AG09309 (cell line): Measurements from ENCODE around the gene IQGAP2.

ENCODE experiments used
- DNase-seq: peaks from one replicate; pipeline ENCODE4 v3.0.0-alpha.2; 2010; ENCODE audit warnings: low read depth
- H3K4me3 ChIP-seq: 2 replicates; pipeline ENCODE4 v1.5.1; 2011; ENCODE audit warnings: mild to moderate bottlenecking, low read depth, low read length, moderate library complexity; ENCODE audit not compliant: control insufficient read depth
- CTCF ChIP-seq: IDR thresholded peaks from 2 replicates; pipeline ENCODE4 v1.5.1; 2011; ENCODE audit warnings: mild to moderate bottlenecking, low read depth, low read length, inconsistent platforms; ENCODE audit not compliant: insufficient read depth, control insufficient read depth; ENCODE audit errors: missing control alignments

IQGAP2 gene

GRCh38 chr5:76555717-76556116, 152.6 kb downstream of the IQGAP2 start:
- TF ChIP-seq CTCF, result no peak
- no peak for DNase-seq

GRCh38 chr5:76556511-76557221, 153.6 kb downstream of the IQGAP2 start:
- H3K4me3 ChIP-seq, result no peak overlapping the region
- no peak for TF ChIP-seq CTCF
- DNase-seq, result no peak

More at GRCh38 chr5:76555717-76556116, 152.6 kb downstream of the IQGAP2 start:
- no peak overlapping the region for H3K4me3 ChIP-seq

- H3K4me3 ChIP-seq, result no peak overlapping the region
- TF ChIP-seq CTCF, result no peak
- DNase-seq, result no peak
Observed at GRCh38 chr5:76560952-76561891, 158.1 kb downstream of the IQGAP2 start.

GRCh38 chr5:76561959-76562358, 158.9 kb downstream of the IQGAP2 start:
- no peak overlapping the region for H3K4me3 ChIP-seq
- TF ChIP-seq CTCF, result no peak
- no peak for DNase-seq

- DNase-seq, result no peak
- no peak for TF ChIP-seq CTCF
- H3K4me3 ChIP-seq, result no peak overlapping the region
Observed at GRCh38 chr5:76565009-76565408, 161.9 kb downstream of the IQGAP2 start.

- no peak for TF ChIP-seq CTCF
- no peak overlapping the region for H3K4me3 ChIP-seq
- DNase-seq, result no peak
Observed at GRCh38 chr5:76570153-76570552, 167.1 kb downstream of the IQGAP2 start.
